Mesangial cell (primary cell): ENCODE data around the gene TMC7. TPM values are rescaled to one million over a fixed set of nuclear protein-coding genes. Genes with fewer than 3 reads are reported as not detected.

ENCODE experiments used
- total RNA-seq: library from RNA; depleted of rRNA; stranded (reverse); fragments of >200 nt; gene quantifications from 2 replicates; pipeline ENCODE4 v1.2.3, GENCODE V29; 2015

TMC7 gene
- 0.33 and 0.76 TPM in 2 replicates for total RNA-seq

GRCh38 chr16:18983565-18984434 lies at the start of gene TMC7:
Gene TMC7 (plus strand): TSS chr16:18983934. CDS start chr16:18984064, 130 bp downstream.

GRCh38 chr16:19067349-19068236 lies 83.9 kb downstream of the TMC7 start, which contains the start of gene COQ7:
Gene COQ7 (plus strand): TSS chr16:19067614. CDS start chr16:19067665, 51 bp downstream.

Other genes with a start within 250 kb of the TMC7 start
- 1,597 and 1,822 TPM in 2 replicates for gene RPS15A, start 193.6 kb upstream of the TMC7 start, total RNA-seq
- 153 and 402 TPM in 2 replicates for gene ARL6IP1, start 182.4 kb upstream of the TMC7 start, total RNA-seq
- 31.0 and 35.6 TPM in 2 replicates for gene SMG1, start 57.5 kb upstream of the TMC7 start, total RNA-seq
- 8.1 and 13.8 TPM in 2 replicates for gene COQ7, start 83.7 kb downstream of the TMC7 start, total RNA-seq
- gene ITPRIPL2, start 130.0 kb downstream of the TMC7 start, total RNA-seq: 26.9 and 47.7 TPM in 2 replicates
- under 0.01 and 4.6 TPM in 2 replicates for gene SYT17, start 184.3 kb downstream of the TMC7 start, total RNA-seq